OCI-LY7 (cell line): ENCODE measurements around the gene IQCH.

Source experiments
- CTCF ChIP-seq: fragments of 200-600 bp; sonication (generic); conservative IDR thresholded peaks from 2 replicates; pipeline ENCODE4 v1.5.1; 2014; ENCODE audit warnings: mild to moderate bottlenecking, antibody characterized with exemption, low read length, moderate library complexity, mixed read lengths
- EZH2phosphoT487 ChIP-seq: fragments of 200-600 bp; sonication (generic); IDR thresholded peaks from 2 replicates; pipeline ENCODE4 v1.6.1; 2018; ENCODE audit warnings: low read depth, borderline replicate concordance, mild to moderate bottlenecking, mixed run types, antibody characterized with exemption, low read length, moderate library complexity, mixed read lengths

- TF ChIP-seq CTCF (no peak), EZH2phosphoT487 (no peak)
These were observed 87.0 kb downstream of the IQCH start for GRCh38 chr15:67341539-67341938.
